Measurements from ENCODE around the gene NTRK3. TPM values are rescaled to one million over a fixed set of nuclear protein-coding genes. Genes with fewer than 3 reads are reported as not detected.

NTRK3 gene
- total RNA-seq, 3 donors from 2014 or later (not counting 1 experiment from before 2014, with no cell fraction given): not detected

DNA sequence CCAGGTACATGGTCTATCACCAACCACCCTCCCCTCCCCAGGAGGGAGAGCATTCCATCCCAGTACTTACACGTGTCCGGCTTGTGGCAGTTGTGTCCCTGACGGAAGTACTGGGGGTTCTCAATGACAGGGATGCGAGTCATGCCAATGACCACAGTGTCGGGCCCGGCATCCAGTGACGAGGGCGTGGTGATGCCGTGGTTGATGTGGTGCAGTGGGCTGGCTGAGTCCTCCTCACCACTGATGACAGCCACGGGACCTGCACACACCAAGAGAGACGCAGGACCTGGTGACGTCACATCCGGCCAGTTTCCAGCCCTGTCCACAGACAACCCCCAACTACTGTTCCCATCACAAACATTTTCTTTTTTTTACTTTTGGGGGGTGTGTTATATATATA lies 223.8 kb downstream of the NTRK3 start:
- no peaks in the 10 kb centered on the region for H3K36me3 ChIP-seq (ENCODE audit: control insufficient read depth, insufficient read depth, low read length)
- no peak overlapping the region for H3K27ac ChIP-seq (ENCODE audit: low read length)
- intact Hi-C loops (cut with micrococcal nuclease): no loop called here
- H3K4me3 ChIP-seq (ENCODE audit: low read length): no peak overlapping the region
- Mint-ChIP-seq H3K4me3 (no peak overlapping the region), H3K36me3 (no peaks in the 10 kb centered on the region), H3K4me1 (no peaks in the 10 kb centered on the region), H3K9me3 (peaks cover 1 to 2% of the 10 kb centered on the region in 2 donors), H3K27ac (no peak overlapping the region), H3K27me3 (ENCODE audit: low read depth in 2 of 2) (peaks cover 4 to 33% of the 10 kb centered on the region in 2 donors)
- no peak for DNase-seq
- ATAC-seq: no peak
- H3K4me1 ChIP-seq (ENCODE audit: control insufficient read depth, insufficient read depth, low read length): no peaks in the 10 kb centered on the region
- WGBS (ENCODE audit: insufficient coverage): 86% methylated on average over 10 of the region's 13 CpGs
- TF ChIP-seq, protein P1, sequence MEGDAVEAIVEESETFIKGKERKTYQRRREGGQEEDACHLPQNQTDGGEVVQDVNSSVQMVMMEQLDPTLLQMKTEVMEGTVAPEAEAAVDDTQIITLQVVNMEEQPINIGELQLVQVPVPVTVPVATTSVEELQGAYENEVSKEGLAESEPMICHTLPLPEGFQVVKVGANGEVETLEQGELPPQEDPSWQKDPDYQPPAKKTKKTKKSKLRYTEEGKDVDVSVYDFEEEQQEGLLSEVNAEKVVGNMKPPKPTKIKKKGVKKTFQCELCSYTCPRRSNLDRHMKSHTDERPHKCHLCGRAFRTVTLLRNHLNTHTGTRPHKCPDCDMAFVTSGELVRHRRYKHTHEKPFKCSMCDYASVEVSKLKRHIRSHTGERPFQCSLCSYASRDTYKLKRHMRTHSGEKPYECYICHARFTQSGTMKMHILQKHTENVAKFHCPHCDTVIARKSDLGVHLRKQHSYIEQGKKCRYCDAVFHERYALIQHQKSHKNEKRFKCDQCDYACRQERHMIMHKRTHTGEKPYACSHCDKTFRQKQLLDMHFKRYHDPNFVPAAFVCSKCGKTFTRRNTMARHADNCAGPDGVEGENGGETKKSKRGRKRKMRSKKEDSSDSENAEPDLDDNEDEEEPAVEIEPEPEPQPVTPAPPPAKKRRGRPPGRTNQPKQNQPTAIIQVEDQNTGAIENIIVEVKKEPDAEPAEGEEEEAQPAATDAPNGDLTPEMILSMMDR (IDR thresholded peaks at IDR 0.05): no peak
- no peaks in the 10 kb centered on the region for H3K27me3 ChIP-seq (ENCODE audit: control insufficient read depth, insufficient read depth, low read length)
- H3K9me3 ChIP-seq (ENCODE audit: control insufficient read depth, insufficient read depth, low read length): no peaks in the 10 kb centered on the region

DNA sequence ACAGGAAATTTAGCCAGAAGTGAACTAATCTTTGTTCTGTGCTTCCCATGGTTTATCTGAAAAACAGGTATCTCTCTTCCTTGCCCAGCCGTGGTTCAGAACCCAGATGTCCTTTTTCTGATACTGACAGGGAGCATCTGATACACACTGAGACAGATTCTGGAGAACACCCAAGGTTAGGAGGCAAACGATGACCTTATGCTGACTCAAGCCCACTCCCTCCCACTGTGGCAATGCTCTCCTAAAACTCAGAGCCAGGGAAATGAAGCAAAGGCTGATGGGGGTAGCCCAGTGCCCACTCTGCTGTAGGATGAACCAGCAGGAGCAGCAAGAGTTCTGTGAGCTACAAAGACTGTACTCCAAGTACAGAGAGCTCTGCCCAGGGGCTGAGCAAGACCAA lies 225.1 kb downstream of the NTRK3 start:
- Mint-ChIP-seq H3K4me1 (no peaks in the 10 kb centered on the region), H3K27ac (no peak overlapping the region), H3K27me3 (ENCODE audit: low read depth in 2 of 2) (peaks cover 4 to 21% of the 10 kb centered on the region in 2 donors), H3K9me3 (peaks cover 2 to 3% of the 10 kb centered on the region in 2 donors), H3K36me3 (no peaks in the 10 kb centered on the region), H3K4me3 (no peak overlapping the region)
- 87% methylated on average over 2 of the region's 2 CpGs for WGBS (ENCODE audit: insufficient coverage)
- no peaks in the 10 kb centered on the region for H3K4me1 ChIP-seq (ENCODE audit: control insufficient read depth, insufficient read depth, low read length)
- H3K9me3 ChIP-seq (ENCODE audit: control insufficient read depth, insufficient read depth, low read length): no peaks in the 10 kb centered on the region
- H3K27me3 ChIP-seq (ENCODE audit: control insufficient read depth, insufficient read depth, low read length): no peaks in the 10 kb centered on the region
- TF ChIP-seq, protein P1 (IDR thresholded peaks at IDR 0.05): no peak
- DNase-seq: no peak
- intact Hi-C loops (cut with micrococcal nuclease): no loop called here
- H3K4me3 ChIP-seq (ENCODE audit: low read length): no peak overlapping the region
- H3K36me3 ChIP-seq (ENCODE audit: control insufficient read depth, insufficient read depth, low read length): no peaks in the 10 kb centered on the region
- no peak for ATAC-seq
- no peak overlapping the region for H3K27ac ChIP-seq (ENCODE audit: low read length)

DNA sequence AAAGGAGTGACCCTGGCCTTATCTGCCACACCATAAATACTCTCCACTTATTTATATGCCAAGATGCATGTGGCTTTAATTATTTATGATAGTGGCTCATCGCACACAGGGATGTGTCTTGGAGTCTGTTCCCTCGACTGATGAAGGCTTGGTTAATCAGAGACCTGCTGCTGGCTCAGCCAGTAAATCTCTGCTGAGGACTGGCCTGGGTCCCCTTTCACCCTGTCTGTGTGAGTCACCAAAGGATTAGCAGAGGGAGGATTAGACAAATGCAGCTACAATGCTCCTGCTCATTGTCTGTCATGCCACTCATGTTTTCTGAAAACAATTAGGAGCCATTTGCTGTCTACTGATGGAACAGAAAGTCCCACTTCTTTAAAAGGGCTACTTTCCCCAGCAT lies 226.8 kb downstream of the NTRK3 start:
- no peaks in the 10 kb centered on the region for H3K36me3 Mint-ChIP-seq
- Histone ChIP-seq H3K27me3 (ENCODE audit: control insufficient read depth, insufficient read depth, low read length) (no peaks in the 10 kb centered on the region), H3K4me1 (ENCODE audit: control insufficient read depth, insufficient read depth, low read length) (no peaks in the 10 kb centered on the region), H3K36me3 (ENCODE audit: control insufficient read depth, insufficient read depth, low read length) (no peaks in the 10 kb centered on the region), H3K27ac (ENCODE audit: low read length) (no peak overlapping the region), H3K9me3 (ENCODE audit: control insufficient read depth, insufficient read depth, low read length) (no peaks in the 10 kb centered on the region), H3K4me3 (ENCODE audit: low read length) (no peak overlapping the region)
- ATAC-seq: no peak
- TF ChIP-seq, protein P1 (IDR thresholded peaks at IDR 0.05): no peak
- no peaks in the 10 kb centered on the region for H3K4me1 Mint-ChIP-seq
- H3K4me3 Mint-ChIP-seq: no peak overlapping the region
- 80% methylated on average over 2 of the region's 2 CpGs for WGBS (ENCODE audit: insufficient coverage)
- H3K9me3 Mint-ChIP-seq: peaks cover 2 to 3% of the 10 kb centered on the region in 2 donors
- no peak overlapping the region for H3K27ac Mint-ChIP-seq
- H3K27me3 Mint-ChIP-seq (ENCODE audit: low read depth in 2 of 2): peaks cover 2 to 3% of the 10 kb centered on the region in 2 donors
- DNase-seq: no peak
- intact Hi-C loops (cut with micrococcal nuclease): no loop called here

DNA sequence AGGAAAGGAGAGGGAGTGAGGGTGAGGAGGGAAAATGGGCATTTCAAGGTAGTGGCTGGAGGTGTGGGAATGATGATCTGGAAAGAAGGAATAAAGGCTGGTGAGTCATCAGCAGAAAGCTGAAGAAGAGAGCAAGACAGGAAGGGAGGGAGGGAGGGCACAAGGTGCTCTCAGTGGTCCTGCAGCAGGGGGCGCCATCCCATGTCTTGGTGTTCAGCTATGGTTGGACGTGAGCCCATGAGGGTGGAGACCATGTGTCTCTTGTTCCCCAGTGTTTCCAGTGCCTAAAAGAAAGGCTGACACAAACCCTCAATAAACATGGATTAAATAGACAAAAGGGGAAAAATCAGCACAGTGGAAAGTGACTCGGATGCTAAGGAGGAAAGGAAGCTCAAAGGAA lies 228.5 kb downstream of the NTRK3 start:
- no peak overlapping the region for H3K27ac Mint-ChIP-seq

More for the DNA sequence above, 228.5 kb downstream of the NTRK3 start:
- Mint-ChIP-seq H3K27me3 (ENCODE audit: low read depth in 2 of 2) (peaks cover 0 to 2% of the 10 kb centered on the region in 2 donors), H3K4me3 (no peak overlapping the region), H3K9me3 (peaks cover 4 to 6% of the 10 kb centered on the region in 2 donors), H3K36me3 (no peaks in the 10 kb centered on the region), H3K4me1 (no peaks in the 10 kb centered on the region)
- intact Hi-C loops (cut with micrococcal nuclease): no loop called here
- 93% methylated on average over 3 of the region's 3 CpGs for WGBS (ENCODE audit: insufficient coverage)
- H3K9me3 ChIP-seq (ENCODE audit: control insufficient read depth, insufficient read depth, low read length): no peaks in the 10 kb centered on the region
- no peak overlapping the region for H3K4me3 ChIP-seq (ENCODE audit: low read length)
- TF ChIP-seq, protein P1 (IDR thresholded peaks at IDR 0.05): no peak
- DNase-seq (no peak), ATAC-seq (no peak)
- H3K27me3 ChIP-seq (ENCODE audit: control insufficient read depth, insufficient read depth, low read length): no peaks in the 10 kb centered on the region
- H3K27ac ChIP-seq (ENCODE audit: low read length): no peak overlapping the region
- no peaks in the 10 kb centered on the region for H3K4me1 ChIP-seq (ENCODE audit: control insufficient read depth, insufficient read depth, low read length)
- H3K36me3 ChIP-seq (ENCODE audit: control insufficient read depth, insufficient read depth, low read length): no peaks in the 10 kb centered on the region
